Osteoblast (primary cell): ENCODE data around the gene ZBTB8OS. TPM values are rescaled to one million over a fixed set of nuclear protein-coding genes. Genes with fewer than 3 reads are reported as not detected.
A peak's percentile ranks its signal among the peaks of the same experiment; 100 is the strongest.

Experiments used
- DNase-seq: peaks from one replicate; pipeline ENCODE4 v3.0.0; 2011; ENCODE audit warnings: low spot score, mixed read lengths; ENCODE audit not compliant: insufficient read length; ENCODE audit errors: missing footprints
- H2AFZ ChIP-seq: 2 replicates; pipeline ENCODE4 v1.6.0; 2011; ENCODE audit warnings: mild to moderate bottlenecking, low read length
- H3K27ac ChIP-seq: 2 replicates; pipeline ENCODE4 v1.5.1; 2011; ENCODE audit warnings: mild to moderate bottlenecking, low read depth, low read length, moderate library complexity
- H3K27me3 ChIP-seq: 2 replicates; pipeline ENCODE4 v1.6.0; 2012; ENCODE audit warnings: mild to moderate bottlenecking, control low read depth, inconsistent platforms, low read length, moderate library complexity; ENCODE audit not compliant: insufficient read depth
- H3K36me3 ChIP-seq: 2 replicates; pipeline ENCODE4 v1.5.1; 2011; ENCODE audit warnings: mild to moderate bottlenecking, low read length, control low read depth, moderate library complexity; ENCODE audit not compliant: insufficient read depth
- H3K4me1 ChIP-seq: 2 replicates; pipeline ENCODE4 v1.5.1; 2011; ENCODE audit warnings: mild to moderate bottlenecking, low read length, control low read depth, moderate library complexity; ENCODE audit not compliant: insufficient read depth
- H3K4me2 ChIP-seq: 2 replicates; pipeline ENCODE4 v1.6.0; 2011; ENCODE audit warnings: mild to moderate bottlenecking, low read length; ENCODE audit not compliant: insufficient read depth
- H3K4me3 ChIP-seq: fragments of 200-600 bp; sonication (generic); 3 replicates; pipeline ENCODE4 v1.5.1; 2012; ENCODE audit warnings: mild to moderate bottlenecking, low read length, inconsistent platforms; ENCODE audit not compliant: insufficient read depth
- H3K79me2 ChIP-seq: 2 replicates; pipeline ENCODE4 v1.6.0; 2012; ENCODE audit warnings: mild to moderate bottlenecking, low read length, control low read depth, inconsistent platforms; ENCODE audit not compliant: insufficient read depth
- H3K9me3 ChIP-seq: 2 replicates; pipeline ENCODE4 v1.5.1; 2011; ENCODE audit warnings: low read depth, low read length, control low read depth
- H4K20me1 ChIP-seq: 2 replicates; pipeline ENCODE4 v1.6.0; 2012; ENCODE audit warnings: mild to moderate bottlenecking, low read length, control low read depth; ENCODE audit not compliant: insufficient read depth
- CTCF ChIP-seq: IDR thresholded peaks from 2 replicates; pipeline ENCODE4 v1.5.1; 2011; ENCODE audit warnings: mild to moderate bottlenecking, low read depth, low read length, moderate library complexity; ENCODE audit errors: extremely low read depth
- total RNA-seq: library from RNA; depleted of rRNA; stranded (reverse); fragments of >200 nt; gene quantifications from 2 replicates; pipeline ENCODE4 v1.2.3, GENCODE V29; 2012

Gene ZBTB8OS
- total RNA-seq, 1 donor: 37.3 TPM

- Histone ChIP-seq H3K79me2 (no peaks in the 10 kb centered on the region), H3K27me3 (no peaks in the 10 kb centered on the region), H3K36me3 (peaks cover 13% of the 10 kb centered on the region), H3K4me2 (no peak overlapping the region), H4K20me1 (no peaks in the 10 kb centered on the region), H2AFZ (no peak overlapping the region), H3K4me3 (no peak overlapping the region), H3K9me3 (no peaks in the 10 kb centered on the region), H3K4me1 (no peaks in the 10 kb centered on the region), H3K27ac (no peak overlapping the region)
- TF ChIP-seq CTCF: no peak
- no peak for DNase-seq
Measured at GRCh38 chr1:32627596-32628162, 22.7 kb downstream of the ZBTB8OS start.

GRCh38 chr1:32626176-32626575 lies 24.2 kb downstream of the ZBTB8OS start:
- Histone ChIP-seq H3K27ac (no peak overlapping the region), H3K4me3 (no peak overlapping the region), H3K9me3 (no peaks in the 10 kb centered on the region), H3K4me1 (no peaks in the 10 kb centered on the region), H3K4me2 (no peak overlapping the region), H4K20me1 (no peaks in the 10 kb centered on the region), H3K27me3 (no peaks in the 10 kb centered on the region), H3K79me2 (no peaks in the 10 kb centered on the region), H2AFZ (no peak overlapping the region), H3K36me3 (peaks cover 9% of the 10 kb centered on the region)
- no peak for DNase-seq
- TF ChIP-seq CTCF: no peak

- Histone ChIP-seq H3K27ac (no peak overlapping the region), H2AFZ (no peak overlapping the region), H3K79me2 (no peaks in the 10 kb centered on the region), H3K36me3 (peaks cover 8% of the 10 kb centered on the region), H3K4me2 (no peak overlapping the region), H3K27me3 (no peaks in the 10 kb centered on the region), H4K20me1 (no peaks in the 10 kb centered on the region), H3K9me3 (no peaks in the 10 kb centered on the region), H3K4me3 (no peak overlapping the region), H3K4me1 (no peaks in the 10 kb centered on the region)
- DNase-seq: no peak
- TF ChIP-seq CTCF: no peak
Measured at GRCh38 chr1:32623775-32624174, 26.6 kb downstream of the ZBTB8OS start.

GRCh38 chr1:32622806-32623681 lies 27.3 kb downstream of the ZBTB8OS start:
- Histone ChIP-seq H2AFZ (no peak overlapping the region), H3K4me2 (no peak overlapping the region), H3K27ac (no peak overlapping the region), H3K4me3 (no peak overlapping the region), H3K36me3 (peaks cover 6% of the 10 kb centered on the region), H4K20me1 (no peaks in the 10 kb centered on the region), H3K9me3 (no peaks in the 10 kb centered on the region), H3K4me1 (no peaks in the 10 kb centered on the region), H3K79me2 (no peaks in the 10 kb centered on the region), H3K27me3 (no peaks in the 10 kb centered on the region)
- DNase-seq: peak; percentile 76
- TF ChIP-seq CTCF: no peak
